K562 (cell line): Measurements from ENCODE around the gene MKNK2.
A peak's percentile ranks its signal among the peaks of the same experiment; 100 is the strongest.

Experiments
- CTCF ChIP-seq, 3 experiments: IDR thresholded peaks in 2 of 3; conservative IDR thresholded peaks in 1 of 3; 2 replicates each; pipeline ENCODE4 v1.5.1; 2011 to 2012; ENCODE audit warnings: low read length in 3 of 3, mild to moderate bottlenecking in 3 of 3, control low read depth in 2 of 3, improper control_type of control experiment in 1 of 3, inconsistent platforms in 1 of 3, low read depth in 1 of 3, mixed read lengths in 1 of 3, moderate library complexity in 1 of 3; ENCODE audit not compliant: insufficient read depth in 2 of 3
- CTCFL ChIP-seq: IDR thresholded peaks from 2 replicates; pipeline ENCODE4 v1.6.1; 2011; ENCODE audit warnings: borderline replicate concordance, low read depth, mild to moderate bottlenecking, moderate library complexity, low read length; ENCODE audit not compliant: insufficient read depth, poor library complexity, severe bottlenecking
- DPF2 ChIP-seq: fragments of 450-650 bp; IDR thresholded peaks from 2 replicates; pipeline ENCODE4 v1.6.1; 2016
- GTF2E2 ChIP-seq: fragments of 200-800 bp; sonication (Bioruptor generic); IDR thresholded peaks from 2 replicates; pipeline ENCODE4 v1.6.1; 2016; ENCODE audit warnings: missing genetic modification characterization, missing compliant biosample characterization
- GTF2F1 ChIP-seq: IDR thresholded peaks from 2 replicates; pipeline ENCODE4 v1.6.1; 2011; ENCODE audit warnings: low read depth, low read length, improper control_type of control experiment
- MAZ ChIP-seq, 2 experiments: fragments of 450-650 bp in 1 of 2; sonication (generic) in 1 of 2; formaldehyde crosslinking; IDR thresholded peaks in 1 of 2; conservative IDR thresholded peaks in 1 of 2; 2 replicates each; pipeline versions ENCODE4 v1.4.0 to v1.5.0; 2020; ENCODE audit warnings: mild to moderate bottlenecking in 1 of 2, missing genetic modification reagents in 1 of 2
- NRF1 ChIP-seq, 2 experiments: fragments of 450-650 bp; IDR thresholded peaks in 1 of 2; conservative IDR thresholded peaks in 1 of 2; 2 replicates each; pipeline ENCODE4 v1.6.1; 2014; ENCODE audit warnings: mild to moderate bottlenecking in 2 of 2
- POLR2B ChIP-seq: fragments of 450-650 bp; IDR thresholded peaks from 2 replicates; pipeline ENCODE4 v1.6.1; 2018; ENCODE audit warnings: low read depth; ENCODE audit not compliant: partially characterized antibody
- PTBP1 ChIP-seq: fragments of 200-400 bp; formaldehyde crosslinking; IDR thresholded peaks from 2 replicates; pipeline ENCODE4 v1.6.1; 2017; ENCODE audit warnings: low read depth, low read length
- PTRF ChIP-seq: fragments of 450-650 bp; IDR thresholded peaks from 2 replicates; pipeline ENCODE4 v1.6.1; 2016; ENCODE audit warnings: mild to moderate bottlenecking, missing genetic modification characterization, missing compliant biosample characterization
- RFX5 ChIP-seq: IDR thresholded peaks from 2 replicates; pipeline ENCODE4 v1.6.1; 2011; ENCODE audit warnings: low read depth, mild to moderate bottlenecking, improper control_type of control experiment, low read length
- ZBTB12 ChIP-seq: fragments of 250-450 bp; sonication (Bioruptor Pico); IDR thresholded peaks from 2 replicates; pipeline ENCODE4 v1.4.0; 2020
- ZNF436 ChIP-seq: fragments of 250-450, 450-650 bp; sonication (Bioruptor Pico); formaldehyde crosslinking; IDR thresholded peaks from 2 replicates; pipeline ENCODE4 v1.7.0; 2020; ENCODE audit warnings: mild to moderate bottlenecking
- ZNF445 ChIP-seq: fragments of 250-450 bp; sonication (Bioruptor Pico); IDR thresholded peaks from 2 replicates; pipeline ENCODE4 v1.4.0; 2020; ENCODE audit warnings: low read depth, mild to moderate bottlenecking, moderate library complexity

- TF ChIP-seq GTF2F1 (no peak), DPF2 (peak; percentile 71), NRF1 (conservative IDR thresholded peaks at IDR 0.05 in 1 of 2, IDR thresholded peaks at IDR 0.05 in 1 of 2) (no peak), ZBTB12 (CRISPR knock-in tag) (no peak), ZNF436 (CRISPR knock-in tag) (no peak), MAZ (CRISPR knock-in tag; conservative IDR thresholded peaks at IDR 0.05 in 1 of 2, IDR thresholded peaks at IDR 0.05 in 1 of 2) (peak in 1 of 2 experiments; percentile 90), GTF2E2 (no peak), POLR2B (peak; percentile 73), RFX5 (no peak), CTCF (IDR thresholded peaks at IDR 0.05 in 2 of 3, conservative IDR thresholded peaks at IDR 0.05 in 1 of 3; ENCODE audit: insufficient read depth in 2 of 3, low read depth in 1 of 3, low read length in 3 of 3) (no peak), CTCFL (no peak), PTRF (tag) (no peak), PTBP1 (no peak), ZNF445 (no peak)
Observed at GRCh38 chr19:2055931-2056836, 5.1 kb upstream of the MKNK2 start.
